LNCAP (cell line): Measurements from ENCODE around the gene ADGRF5.

Experiments used
- TF ChIP-seq, protein P1 (sequence below): fragments of 450-650 bp; IDR thresholded peaks from 2 replicates; pipeline ENCODE4 v1.5.1; 2017; ENCODE audit warnings: mild to moderate bottlenecking

Gene ADGRF5

DNA sequence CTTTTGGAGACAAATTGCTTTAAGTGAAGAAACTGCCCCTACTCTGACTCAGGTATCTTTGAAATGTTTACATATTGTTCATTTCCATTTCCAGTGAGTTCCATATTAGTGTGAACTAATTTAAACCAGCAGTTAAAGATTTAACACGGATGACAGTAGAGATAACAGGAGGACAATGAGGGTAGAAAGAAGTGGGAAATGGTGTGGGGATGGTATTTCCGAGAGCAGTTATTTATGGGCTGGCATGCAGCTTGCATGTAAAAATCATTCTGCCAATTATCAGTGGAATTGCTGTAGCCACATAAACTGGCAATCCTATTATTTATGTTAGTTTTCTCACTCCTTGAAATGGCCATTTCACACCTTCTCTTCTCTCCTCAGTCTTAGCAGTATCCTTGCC lies 8.6 kb upstream of the ADGRF5 start:
- TF ChIP-seq, protein P1, sequence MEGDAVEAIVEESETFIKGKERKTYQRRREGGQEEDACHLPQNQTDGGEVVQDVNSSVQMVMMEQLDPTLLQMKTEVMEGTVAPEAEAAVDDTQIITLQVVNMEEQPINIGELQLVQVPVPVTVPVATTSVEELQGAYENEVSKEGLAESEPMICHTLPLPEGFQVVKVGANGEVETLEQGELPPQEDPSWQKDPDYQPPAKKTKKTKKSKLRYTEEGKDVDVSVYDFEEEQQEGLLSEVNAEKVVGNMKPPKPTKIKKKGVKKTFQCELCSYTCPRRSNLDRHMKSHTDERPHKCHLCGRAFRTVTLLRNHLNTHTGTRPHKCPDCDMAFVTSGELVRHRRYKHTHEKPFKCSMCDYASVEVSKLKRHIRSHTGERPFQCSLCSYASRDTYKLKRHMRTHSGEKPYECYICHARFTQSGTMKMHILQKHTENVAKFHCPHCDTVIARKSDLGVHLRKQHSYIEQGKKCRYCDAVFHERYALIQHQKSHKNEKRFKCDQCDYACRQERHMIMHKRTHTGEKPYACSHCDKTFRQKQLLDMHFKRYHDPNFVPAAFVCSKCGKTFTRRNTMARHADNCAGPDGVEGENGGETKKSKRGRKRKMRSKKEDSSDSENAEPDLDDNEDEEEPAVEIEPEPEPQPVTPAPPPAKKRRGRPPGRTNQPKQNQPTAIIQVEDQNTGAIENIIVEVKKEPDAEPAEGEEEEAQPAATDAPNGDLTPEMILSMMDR, result no peak

DNA sequence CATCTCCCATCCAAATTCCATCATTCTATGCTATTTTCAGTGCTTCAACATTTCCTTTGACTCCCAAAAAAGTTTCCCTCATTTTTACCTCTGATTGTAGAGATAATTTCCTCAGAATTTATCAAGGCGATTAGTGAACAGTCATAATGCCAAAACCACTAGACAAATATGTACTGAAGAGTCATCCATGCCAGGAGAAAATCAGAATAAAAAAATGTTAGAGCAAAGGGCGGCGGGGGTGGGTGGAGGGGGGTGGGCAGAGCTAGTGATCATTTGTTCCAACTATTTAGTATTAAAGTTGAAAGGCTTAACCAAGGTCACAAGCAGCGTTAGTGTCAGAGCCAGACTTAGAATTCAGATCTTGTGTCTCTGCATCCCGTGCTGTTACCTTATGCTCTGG lies 5.3 kb upstream of the ADGRF5 start:
- TF ChIP-seq, protein P1, result no peak

DNA sequence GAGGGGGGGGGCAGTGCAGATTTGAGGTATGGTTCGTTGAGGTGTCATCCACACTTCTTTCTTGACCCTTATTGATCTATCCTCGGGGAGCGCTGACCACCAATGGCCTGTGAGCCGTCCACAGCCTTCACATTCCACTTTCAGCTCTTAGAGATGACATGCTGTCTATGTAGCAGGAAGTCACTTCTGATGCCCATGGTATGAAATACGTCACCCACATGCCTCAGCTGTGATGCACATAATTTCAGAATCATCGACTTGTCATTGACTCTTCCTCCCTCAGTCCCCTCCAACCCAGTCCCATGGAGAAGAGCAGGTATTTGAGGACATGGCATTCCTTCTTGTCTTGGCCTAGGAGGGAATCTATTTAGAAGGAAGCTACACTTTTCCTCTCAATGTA lies 4.7 kb upstream of the ADGRF5 start:
- TF ChIP-seq, protein P1, result no peak

DNA sequence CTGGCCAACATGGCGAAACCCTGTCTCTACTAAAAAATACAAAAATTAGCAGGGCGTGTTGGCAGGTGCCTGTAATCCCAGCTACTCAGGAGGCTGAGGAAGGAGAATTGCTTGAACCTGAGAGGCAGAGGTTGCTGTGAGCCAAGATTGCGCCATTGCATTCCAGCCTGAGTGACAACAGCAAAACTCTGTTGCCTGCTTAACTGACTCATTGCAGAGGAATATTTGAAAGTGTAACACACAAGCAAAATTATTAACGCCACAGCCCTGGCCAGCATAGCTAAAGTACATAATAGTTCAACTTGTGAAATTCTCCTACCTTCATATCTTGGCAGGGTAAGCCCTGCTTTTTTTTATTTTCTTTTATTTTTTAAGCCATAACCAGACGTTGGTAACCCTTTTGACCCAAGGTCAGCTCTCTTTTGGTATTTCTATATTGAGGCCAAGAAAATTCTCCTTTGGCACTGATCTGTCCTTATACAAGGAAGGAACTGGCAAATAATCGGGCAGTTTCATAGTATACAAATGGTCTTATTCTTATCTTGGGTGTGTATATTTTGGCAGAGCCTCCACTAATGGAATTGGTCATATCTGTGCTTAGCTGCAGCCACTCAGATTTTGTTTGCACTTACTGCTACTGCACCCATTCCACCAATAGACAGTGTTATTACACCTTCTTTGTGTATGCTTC lies 4.0 kb upstream of the ADGRF5 start:
- TF ChIP-seq, protein P1, result no peak

DNA sequence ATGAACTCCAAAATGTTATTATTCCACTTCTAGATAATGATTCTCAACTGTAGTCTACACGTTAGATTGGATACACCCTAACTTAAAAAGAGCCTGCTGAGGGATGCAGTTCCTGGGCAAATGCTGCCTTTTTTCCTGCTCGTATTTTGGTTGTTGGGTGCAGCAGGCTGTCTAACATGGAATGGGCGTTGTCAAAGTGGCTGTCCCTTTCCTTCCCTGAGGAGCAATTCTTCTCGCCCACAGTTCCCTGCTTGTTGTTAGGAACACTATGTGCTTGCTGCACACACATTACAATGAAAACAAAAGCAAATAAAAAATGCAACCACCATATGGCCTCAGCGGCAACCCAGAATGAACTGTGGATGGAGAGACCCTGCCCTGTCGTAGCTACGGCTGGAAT lies 1.7 kb upstream of the ADGRF5 start:
- TF ChIP-seq, protein P1, result no peak

DNA sequence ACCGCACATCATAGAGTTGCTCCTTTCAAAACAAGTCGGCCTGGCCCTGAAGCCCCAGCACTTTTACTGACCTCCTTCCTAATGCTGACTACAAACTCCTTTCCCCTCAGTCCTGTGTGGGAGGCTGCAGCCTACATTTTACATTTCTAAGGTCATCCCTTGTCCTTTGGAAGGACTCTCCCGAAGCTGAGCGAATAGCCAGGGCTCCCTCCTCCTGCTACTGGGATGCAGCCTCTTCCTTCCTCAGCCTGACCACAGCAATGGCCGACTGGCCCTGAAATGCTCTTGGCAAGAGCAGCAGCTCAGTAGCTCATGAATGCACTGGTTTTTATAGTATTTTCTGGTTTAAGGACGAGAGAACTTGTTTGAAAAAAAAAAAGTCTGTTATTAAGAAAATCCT lies 679 bp downstream of the ADGRF5 start:
- TF ChIP-seq, protein P1, result no peak

DNA sequence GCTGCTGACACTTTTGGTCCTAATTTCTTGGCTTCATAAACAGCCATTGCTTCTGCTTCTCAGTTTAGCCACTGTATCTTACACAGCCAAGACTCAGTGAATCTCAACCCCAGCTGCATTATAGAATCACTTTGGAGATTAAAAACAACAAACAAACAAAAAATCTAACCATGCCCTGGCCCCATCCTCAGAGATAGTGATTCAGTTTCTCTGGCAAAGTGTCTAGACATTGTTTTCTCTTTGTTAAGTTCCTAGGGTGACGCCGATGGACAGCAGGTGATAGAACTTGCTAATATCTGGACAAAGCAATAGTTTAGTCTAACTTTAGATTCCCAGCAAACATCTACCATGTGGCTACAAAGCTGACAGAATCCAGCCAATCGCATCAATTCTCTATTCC lies 2.9 kb downstream of the ADGRF5 start:
- TF ChIP-seq, protein P1, result no peak

DNA sequence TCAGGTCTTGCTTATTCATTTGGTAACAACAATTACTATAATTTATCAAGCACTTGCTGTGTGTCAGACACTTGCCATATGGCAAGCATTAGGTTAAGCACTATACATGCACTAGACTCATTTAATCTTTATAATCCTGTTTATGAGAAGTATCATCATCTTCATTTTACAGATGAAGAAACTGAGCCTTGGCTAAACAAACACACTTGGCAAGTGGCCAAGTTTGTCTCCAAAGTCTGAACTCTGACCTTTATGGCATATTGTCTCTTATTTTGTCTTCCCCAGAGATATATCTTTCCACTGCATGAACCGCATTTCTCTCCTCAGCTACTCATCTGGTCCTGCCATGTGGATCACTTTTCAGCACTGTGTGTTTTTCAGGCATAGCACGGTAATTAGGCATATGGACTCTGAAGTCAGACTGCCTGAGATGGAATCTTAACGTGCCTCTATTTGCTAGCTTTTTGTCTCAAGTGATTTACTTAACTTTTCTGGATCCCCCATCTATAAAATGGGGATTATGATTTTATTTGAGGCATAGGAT lies 4.7 kb downstream of the ADGRF5 start:
- TF ChIP-seq, protein P1, result no peak
